Stimulated activated CD4-positive, alpha-beta T cell treated with anti-CD3 and anti-CD28 coated beads, Interleukin-2, amount 100 ng/mL, for 4 hours (primary cell): Measurements from ENCODE around the gene MYO9B.

Experiments
- DNase-seq: peaks from one replicate; pipeline ENCODE4 v3.0.0-alpha.2; 2020; ENCODE audit warnings: low read depth

The MYO9B gene

GRCh38 chr19:17214508-17215126, 139.0 kb downstream of the MYO9B start:
- DNase-seq, result no peak

DNA sequence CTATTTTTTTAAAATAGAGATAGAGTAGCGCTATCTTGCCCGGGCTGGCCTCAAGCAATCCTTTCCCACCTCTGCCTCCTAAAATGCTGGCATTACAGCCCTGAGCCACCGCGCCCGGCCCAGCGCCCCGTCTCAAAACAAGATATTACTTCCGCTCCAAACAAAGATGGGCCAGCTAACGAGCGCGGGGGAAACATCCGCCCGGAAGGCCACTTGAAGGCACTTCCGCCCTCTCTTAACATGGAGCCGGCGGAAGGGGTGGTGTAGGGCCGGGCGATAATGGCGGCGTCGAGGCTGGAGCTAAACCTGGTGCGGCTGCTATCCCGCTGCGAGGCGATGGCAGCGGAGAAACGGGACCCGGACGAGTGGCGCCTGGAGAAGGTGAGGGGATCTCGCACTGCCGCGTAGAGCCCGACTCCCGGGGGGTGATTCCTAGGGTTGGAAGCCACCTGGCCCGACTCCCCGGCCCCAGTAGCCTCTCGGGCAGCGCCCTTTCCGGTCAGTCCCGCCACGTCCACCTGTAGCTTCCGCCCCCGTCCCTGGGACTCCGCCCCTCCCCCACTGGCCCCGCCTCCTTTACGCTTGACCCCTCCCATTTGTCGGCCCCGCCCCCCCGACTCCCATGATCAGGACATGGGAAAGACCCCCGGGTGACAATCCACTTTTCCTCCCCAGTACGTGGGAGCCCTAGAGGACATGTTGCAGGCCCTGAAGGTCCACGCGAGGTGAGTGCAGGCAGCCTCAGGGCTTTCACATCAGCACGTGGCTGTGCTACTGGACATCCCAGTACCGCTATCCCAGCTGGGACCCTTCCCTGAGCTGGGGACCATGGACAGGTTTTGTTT, 139.8 kb downstream of the MYO9B start, which contains the start of gene USE1:
USE1 (plus strand) TSS at position 231 of the 845 bp plus-strand sequence; CDS start at position 280, 49 bp downstream.
- peak; percentile 80 for DNase-seq

- DNase-seq, result no peak
Observed at GRCh38 chr19:17216058-17216670, 140.6 kb downstream of the MYO9B start.

DNA sequence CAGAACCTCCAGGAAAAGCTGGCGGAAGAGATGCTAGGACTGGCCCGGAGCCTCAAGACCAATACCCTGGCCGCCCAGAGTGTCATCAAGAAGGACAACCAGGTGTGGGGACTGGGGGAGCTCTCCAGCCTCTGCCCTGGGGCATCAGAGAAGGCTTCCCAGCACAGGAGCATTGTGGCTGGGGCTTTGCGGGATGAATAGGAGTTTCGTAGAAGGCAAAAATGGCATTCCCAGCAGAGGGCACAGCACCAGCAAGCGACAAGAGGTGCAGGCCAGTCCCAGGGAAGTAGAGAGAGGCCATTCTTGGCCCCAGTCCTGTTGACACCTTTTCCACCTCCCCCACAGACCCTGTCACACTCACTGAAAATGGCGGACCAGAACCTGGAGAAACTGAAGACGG, 143.7 kb downstream of the MYO9B start:
- DNase-seq, result no peak

DNA sequence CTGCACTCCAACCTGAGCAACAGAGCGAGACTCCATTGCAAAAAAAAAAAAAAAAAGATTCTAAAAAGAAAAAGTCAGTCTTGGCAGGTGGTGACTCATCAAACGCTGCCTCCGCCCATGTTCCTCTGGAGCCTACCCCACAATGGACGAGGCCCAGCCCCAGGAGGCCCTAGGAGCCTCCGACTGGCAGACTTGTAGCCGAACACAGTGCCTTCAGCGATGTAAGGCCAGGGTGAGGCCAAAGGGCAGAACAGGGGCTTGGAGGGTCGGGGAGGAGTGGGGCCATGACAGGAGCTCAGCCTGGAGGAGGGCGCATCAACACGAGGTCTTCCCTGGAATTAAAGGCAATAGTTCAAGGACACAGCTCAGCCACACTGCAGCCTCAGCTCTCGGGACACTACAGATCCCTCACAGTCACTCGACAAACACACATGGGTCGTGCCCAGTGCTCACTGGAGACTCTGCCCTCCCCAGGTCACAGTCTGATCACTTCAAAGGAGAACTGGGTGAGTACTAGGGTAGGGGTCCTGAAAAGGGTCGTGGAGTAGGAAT, 144.7 kb downstream of the MYO9B start:
- no peak for DNase-seq

GRCh38 chr19:17225053-17225452, 149.5 kb downstream of the MYO9B start:
- no peak for DNase-seq

DNA sequence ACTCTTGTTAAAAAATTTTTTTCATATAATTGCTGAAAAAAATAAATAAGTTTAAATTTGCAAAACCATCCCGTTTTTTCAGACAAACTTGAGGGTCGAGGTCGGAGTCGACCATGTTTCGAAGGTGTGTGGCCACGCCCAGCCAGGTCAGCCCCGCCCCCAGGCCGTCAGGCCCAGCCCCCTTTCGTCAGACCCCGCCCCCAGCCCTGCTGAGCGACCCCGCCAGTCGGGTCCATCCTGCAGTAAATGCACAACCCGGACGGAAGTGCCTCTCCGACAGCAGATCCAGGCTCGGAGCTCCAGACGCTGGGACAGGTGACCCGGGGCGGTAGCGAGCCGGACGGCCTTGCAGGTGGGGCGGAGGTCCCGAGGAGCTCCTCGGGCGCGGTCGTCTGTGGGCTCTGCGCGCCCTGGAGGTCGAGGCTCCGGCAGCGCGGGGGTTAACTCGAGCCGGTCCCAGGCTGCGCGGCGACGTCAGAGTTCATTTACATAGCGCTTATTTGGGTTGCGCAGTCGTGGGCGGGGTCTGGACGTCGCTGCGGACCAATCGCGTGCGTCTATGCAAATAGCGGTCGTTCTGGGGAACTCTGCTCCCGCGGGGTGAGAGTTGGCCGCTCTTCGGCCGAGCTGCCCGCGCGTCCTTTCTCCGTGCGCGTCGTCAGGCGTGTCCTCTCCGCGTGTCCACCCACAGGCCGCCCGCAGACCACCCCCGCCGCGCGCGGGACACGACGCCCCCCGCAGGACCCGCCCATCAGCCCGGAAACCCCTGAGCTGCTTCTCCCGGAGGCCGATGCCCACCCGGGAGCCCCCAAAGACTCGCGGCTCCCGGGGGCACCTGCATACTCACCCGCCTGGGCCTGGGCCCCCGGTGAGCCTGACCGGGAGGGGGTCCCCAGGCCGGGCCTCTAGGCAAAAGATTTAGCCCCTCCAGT, 150.7 kb downstream of the MYO9B start, which contains the start of gene OCEL1:
OCEL1 (plus strand) TSS at position 225 of the 932 bp plus-strand sequence; CDS start at position 247, 22 bp downstream.
- DNase-seq, result peak; percentile 95

- no peak for DNase-seq
Observed at GRCh38 chr19:17227798-17228367, 152.3 kb downstream of the MYO9B start.

DNA sequence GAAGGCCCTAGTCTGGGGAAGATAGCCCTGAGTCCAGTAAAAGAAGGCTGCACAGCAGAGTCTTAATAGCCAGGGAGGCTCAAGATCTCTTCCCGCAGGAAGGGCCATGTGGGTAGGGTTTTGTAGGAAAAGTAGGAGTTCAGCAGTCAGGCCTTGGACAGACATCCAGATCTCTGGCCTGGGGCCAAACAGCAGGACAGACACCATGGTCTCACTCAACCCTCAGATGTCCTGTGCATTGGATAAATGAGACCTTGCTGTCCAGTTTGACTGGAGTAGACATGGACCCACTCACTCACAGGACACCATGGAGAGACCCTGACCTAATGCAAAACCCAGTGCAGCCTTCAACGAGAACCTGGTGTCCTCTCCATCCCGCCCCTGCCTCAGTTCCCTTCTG, 154.3 kb downstream of the MYO9B start:
- no peak for DNase-seq

- DNase-seq, result no peak
Observed at GRCh38 chr19:17232258-17232657, 156.7 kb downstream of the MYO9B start.

GRCh38 chr19:17234911-17235299, 159.3 kb downstream of the MYO9B start:
- DNase-seq, result peak; percentile 45

GRCh38 chr19:17235300-17235970, 159.9 kb downstream of the MYO9B start:
- DNase-seq, result peak; percentile 72

- DNase-seq, result no peak
Observed at GRCh38 chr19:17235971-17236777, 160.6 kb downstream of the MYO9B start.

GRCh38 chr19:17236811-17237543, 161.4 kb downstream of the MYO9B start:
- DNase-seq, result no peak

GRCh38 chr19:17237747-17238706, 162.4 kb downstream of the MYO9B start:
- no peak for DNase-seq

GRCh38 chr19:17240062-17240752, 164.6 kb downstream of the MYO9B start:
- no peak for DNase-seq

GRCh38 chr19:17240826-17241399, 165.3 kb downstream of the MYO9B start:
- DNase-seq, result no peak
